GM21526 (cell line): Measurements from ENCODE around the gene CEL.

Source experiments
- ATAC-seq: cut with Tn5 transposase; IDR thresholded peaks from one replicate; pipeline ENCODE4 v1.9.1; 2021; ENCODE audit warnings: moderate library complexity; ENCODE audit not compliant: unreplicated experiment, low FRiP score

Gene CEL

GRCh38 chr9:133101356-133102189, 39.8 kb downstream of the CEL start:
- no peak for ATAC-seq

- ATAC-seq, result no peak
Measured at GRCh38 chr9:133102190-133103021, 40.6 kb downstream of the CEL start.

GRCh38 chr9:133103183-133103986, 41.6 kb downstream of the CEL start:
- ATAC-seq, result no peak

GRCh38 chr9:133103987-133104505, 42.3 kb downstream of the CEL start:
- no peak for ATAC-seq

DNA sequence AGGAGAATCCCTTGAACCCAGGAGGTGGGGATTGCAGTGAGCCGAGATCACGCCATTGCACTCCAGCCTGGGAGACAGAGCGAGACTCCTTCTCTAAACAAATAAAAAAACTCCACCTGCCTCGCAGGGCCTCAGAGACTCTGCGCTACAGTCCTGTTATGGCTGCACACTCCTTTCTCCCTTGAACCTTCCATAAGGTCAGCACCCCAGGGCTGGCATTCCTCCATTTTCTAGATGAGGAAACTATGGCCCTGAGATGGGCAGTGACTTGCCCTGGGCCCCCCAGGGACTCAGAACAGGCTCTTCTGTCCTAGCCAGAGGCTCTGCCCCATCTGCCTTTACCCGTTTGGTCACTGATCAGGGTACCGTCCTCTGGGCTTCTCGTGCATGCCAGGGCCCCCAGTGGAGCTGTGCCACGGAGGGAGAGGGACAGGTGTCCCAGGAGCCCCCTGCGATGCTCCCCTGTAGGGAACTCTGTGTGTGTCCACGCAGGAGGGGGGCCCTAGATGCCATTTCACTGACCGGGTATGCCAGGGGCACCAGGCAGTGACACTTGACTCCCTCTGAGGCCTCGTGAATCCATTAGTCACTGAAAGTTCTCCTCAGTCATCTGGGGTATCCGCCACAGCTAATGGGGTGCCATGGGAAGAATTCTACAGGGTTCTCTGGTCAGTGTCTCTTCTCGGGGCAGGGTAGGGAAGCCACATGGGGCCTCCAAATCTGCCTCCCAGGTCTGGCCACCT, 43.1 kb downstream of the CEL start:
- no peak for ATAC-seq

- ATAC-seq, result no peak
Measured at GRCh38 chr9:133105461-133105770, 43.6 kb downstream of the CEL start.

- ATAC-seq, result no peak
Measured at GRCh38 chr9:133106511-133107244, 44.9 kb downstream of the CEL start.

DNA sequence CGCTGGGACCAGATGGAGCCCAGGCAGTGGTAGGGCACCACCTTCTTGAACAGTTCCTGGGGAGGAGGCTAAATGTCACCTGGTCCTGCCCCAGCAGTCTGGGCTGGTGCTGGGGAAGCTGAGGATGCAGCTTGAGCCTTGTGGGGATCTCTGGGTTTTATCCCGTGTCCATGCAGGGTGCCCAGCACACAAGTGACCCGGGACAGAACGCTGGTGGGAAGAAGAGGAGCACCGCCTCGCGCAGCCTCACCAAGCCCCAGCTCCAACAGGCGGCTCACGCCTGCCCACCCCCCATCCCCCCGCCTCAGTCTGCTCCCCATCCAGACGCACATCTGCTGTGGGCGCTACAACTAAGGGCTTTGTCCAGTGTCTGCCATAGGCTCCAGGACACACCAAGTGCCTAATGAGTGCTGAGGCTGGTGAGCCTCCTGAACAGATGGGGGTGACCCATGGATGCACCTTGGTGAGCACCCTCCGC, 45.5 kb downstream of the CEL start:
- no peak for ATAC-seq

GRCh38 chr9:133107961-133108793, 46.4 kb downstream of the CEL start:
- no peak for ATAC-seq

DNA sequence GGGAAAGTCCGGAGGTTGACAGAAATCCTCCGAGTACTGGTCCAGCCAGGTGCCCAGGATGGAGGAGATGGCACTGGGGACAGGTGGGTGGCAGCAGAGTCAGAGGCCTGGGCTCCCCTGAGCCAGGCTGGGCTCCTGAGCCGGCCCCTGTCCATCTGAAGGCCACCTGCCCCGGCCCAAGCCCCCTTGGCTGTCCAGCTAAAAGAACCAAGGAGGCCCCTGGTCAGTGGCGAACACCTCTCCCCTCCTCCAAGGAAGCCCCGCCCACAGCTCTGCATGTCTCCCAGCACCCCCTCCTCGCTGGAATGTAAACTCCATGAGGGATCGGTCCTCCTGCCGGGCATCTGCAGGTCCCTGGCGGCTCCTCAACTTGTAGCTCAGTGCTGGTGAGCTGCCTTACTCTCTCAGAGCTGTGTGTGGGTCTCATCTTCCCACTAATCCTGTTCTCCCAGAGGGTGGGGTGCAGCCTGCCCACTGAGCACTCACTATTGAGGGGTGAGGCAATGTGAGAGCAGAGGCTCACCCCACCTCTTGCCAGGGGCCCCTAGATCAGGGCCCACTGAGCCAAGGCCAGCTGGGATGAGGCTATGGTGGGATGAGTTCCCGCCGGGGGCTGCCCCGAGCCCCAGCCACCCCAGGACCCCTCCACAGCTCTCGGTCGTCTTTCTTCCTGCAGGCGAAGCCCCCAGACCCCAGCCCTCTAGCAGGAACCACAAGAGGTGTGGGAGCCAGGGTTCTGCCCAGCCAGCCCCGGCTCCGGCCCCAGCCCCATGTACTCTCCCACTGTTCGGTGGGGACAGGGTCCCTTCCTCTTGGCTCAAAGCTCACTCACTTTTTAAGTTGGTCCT, 47.2 kb downstream of the CEL start:
- ATAC-seq, result no peak

GRCh38 chr9:133109931-133110650, 48.3 kb downstream of the CEL start:
- ATAC-seq, result no peak

DNA sequence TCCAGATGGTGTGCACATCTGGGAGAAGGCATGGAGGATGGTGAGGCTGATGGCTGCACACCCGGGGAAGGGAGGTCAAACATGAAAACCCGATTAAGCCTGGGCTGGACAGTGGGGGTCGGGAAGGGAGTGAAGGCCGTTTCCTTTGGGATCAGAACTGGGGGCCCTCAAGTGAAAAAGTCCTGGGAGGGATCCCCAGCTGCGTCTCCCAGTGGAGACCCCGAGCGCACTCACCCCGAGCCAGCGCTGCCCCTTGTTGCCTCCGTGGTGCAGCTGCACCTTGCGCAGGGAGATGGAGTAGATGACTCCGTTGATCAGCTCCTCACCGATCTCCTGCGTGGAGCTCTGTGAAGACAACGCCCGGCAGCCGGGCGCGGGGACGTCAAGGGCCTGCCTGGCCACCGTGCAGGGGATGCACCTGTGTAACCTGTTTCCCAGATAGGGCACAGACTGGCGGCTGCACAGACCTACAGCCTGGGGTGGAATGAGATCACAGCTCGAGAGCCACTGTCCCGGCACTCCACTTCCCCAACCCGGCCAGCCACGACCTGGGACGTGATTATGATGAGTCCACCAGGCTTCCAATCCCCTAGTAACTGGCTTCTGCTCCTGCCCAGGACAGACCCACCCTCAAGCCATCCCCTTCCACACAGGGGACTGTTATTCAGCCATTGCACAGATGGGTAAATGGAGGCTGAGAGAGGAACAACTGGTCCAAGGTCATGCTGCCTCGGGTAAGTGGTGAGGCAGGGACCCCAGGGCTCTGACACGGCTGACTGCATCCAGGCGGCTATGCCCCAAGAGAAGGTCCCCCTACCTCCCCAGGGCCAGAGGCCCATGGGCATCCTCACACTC, 50.3 kb downstream of the CEL start:
- ATAC-seq, result no peak

- no peak for ATAC-seq
Measured at GRCh38 chr9:133112663-133113026, 50.9 kb downstream of the CEL start.

- no peak for ATAC-seq
Measured at GRCh38 chr9:133113163-133113948, 51.6 kb downstream of the CEL start.
